Measurements from ENCODE around the gene TAF4.
A peak's percentile ranks its signal among the peaks of the same experiment; 100 is the strongest.

Gene TAF4

DNA sequence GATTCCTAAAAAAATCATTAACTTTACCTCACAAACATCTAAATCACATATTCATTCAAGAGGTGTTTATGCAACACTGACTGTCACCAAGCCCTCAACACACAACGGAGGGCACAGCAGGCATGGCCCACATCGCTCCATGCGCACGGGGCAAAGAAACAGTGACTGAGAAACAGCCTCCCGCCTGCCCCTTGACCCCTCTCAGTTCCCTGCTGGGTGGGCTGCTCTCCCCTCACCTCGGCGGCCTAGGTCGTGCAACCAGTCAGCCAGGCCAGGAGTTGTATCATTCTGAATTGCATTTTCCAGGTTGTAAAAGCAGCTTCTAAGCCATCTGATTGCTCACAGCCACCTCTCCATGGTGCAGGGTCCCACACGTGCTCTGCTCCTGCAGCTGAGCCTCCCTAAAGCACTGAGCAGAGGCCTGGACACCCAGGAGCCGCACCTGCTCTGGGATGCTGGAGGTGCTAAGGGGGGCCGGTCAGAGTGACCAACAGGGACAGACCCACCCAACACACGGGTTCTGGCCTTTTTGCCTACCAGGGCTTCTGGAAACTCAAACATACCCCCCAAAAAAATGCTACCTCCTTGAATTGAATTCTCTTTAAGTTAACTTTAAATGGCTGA is 37.9 kb downstream of the TAF4 start:
- Histone ChIP-seq H2BK15ac (replicated peaks; ENCODE audit: low read depth) (no peak overlapping the region), H4K8ac (ENCODE audit: low read depth, low read length) (no peak overlapping the region), H3K36me3 (ENCODE audit: control insufficient read depth, insufficient read depth, low read length) (no peaks in the 10 kb centered on the region), H3K4me1 (ENCODE audit: control insufficient read depth, low read depth, low read length) (no peaks in the 10 kb centered on the region), H3K56ac (ENCODE audit: low read length) (no peak overlapping the region), H3K9ac (ENCODE audit: low read length) (no peak overlapping the region), H3K23ac (ENCODE audit: low read length) (no peak overlapping the region), H3K4me2 (ENCODE audit: low read length) (no peak overlapping the region), H2BK120ac (ENCODE audit: low read depth, low read length) (no peak overlapping the region), H3K79me2 (ENCODE audit: control insufficient read depth, insufficient read depth, low read length) (peaks cover 87% of the 10 kb centered on the region), H3K27me3 (ENCODE audit: insufficient read depth, low read length, poor library complexity) (no peaks in the 10 kb centered on the region), H3K18ac (ENCODE audit: low read length) (no peak overlapping the region), H2AK5ac (ENCODE audit: low read length) (no peak overlapping the region), H2BK5ac (ENCODE audit: low read length) (no peak overlapping the region), H4K5ac (ENCODE audit: low read length) (no peak overlapping the region), H3K4ac (ENCODE audit: low read depth, low read length) (no peak overlapping the region), H3K79me1 (ENCODE audit: low read length) (peaks cover 44% of the 10 kb centered on the region), H3K4me3 (ENCODE audit: low read length) (no peak overlapping the region), H3K27ac (ENCODE audit: low read depth, low read length) (no peak overlapping the region)
- no CpG with 5 or more reads among the region's 12 CpGs for WGBS (ENCODE audit: extremely low coverage, insufficient coverage, low lambda C conversion rate)
- DNase-seq: no peak

DNA sequence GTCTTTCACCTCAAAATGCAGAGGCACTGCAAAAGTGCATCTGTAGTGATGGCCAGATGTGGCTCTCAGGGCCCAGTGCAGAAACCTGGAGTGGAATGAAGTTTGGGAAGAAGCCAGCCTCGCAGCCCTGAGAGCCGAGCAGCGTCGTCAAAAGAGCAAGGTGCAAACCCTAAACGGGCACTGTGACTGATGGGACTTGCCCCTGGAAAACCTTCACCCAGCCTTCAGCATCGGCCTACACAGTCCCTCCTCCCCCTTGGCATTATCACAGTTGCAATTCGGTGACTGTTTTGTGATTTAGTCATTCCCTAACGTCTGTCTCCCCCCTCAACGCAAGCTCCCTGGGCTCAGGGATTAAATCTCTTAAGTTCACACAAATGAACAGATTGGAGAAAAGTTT is 38.6 kb downstream of the TAF4 start:
- Histone ChIP-seq H2BK15ac (replicated peaks; ENCODE audit: low read depth) (no peak overlapping the region), H2BK120ac (ENCODE audit: low read depth, low read length) (no peak overlapping the region), H3K4me3 (ENCODE audit: low read length) (no peak overlapping the region), H3K27me3 (ENCODE audit: insufficient read depth, low read length, poor library complexity) (no peaks in the 10 kb centered on the region), H2BK5ac (ENCODE audit: low read length) (no peak overlapping the region), H3K23ac (ENCODE audit: low read length) (no peak overlapping the region), H3K4me2 (ENCODE audit: low read length) (no peak overlapping the region), H2AK5ac (ENCODE audit: low read length) (no peak overlapping the region), H3K36me3 (ENCODE audit: control insufficient read depth, insufficient read depth, low read length) (no peaks in the 10 kb centered on the region), H4K5ac (ENCODE audit: low read length) (no peak overlapping the region), H3K4me1 (ENCODE audit: control insufficient read depth, low read depth, low read length) (no peaks in the 10 kb centered on the region), H3K79me2 (ENCODE audit: control insufficient read depth, insufficient read depth, low read length) (peaks cover 89% of the 10 kb centered on the region), H3K56ac (ENCODE audit: low read length) (no peak overlapping the region), H3K18ac (ENCODE audit: low read length) (no peak overlapping the region), H3K79me1 (ENCODE audit: low read length) (peaks cover 48% of the 10 kb centered on the region), H3K9ac (ENCODE audit: low read length) (no peak overlapping the region), H4K8ac (ENCODE audit: low read depth, low read length) (no peak overlapping the region), H3K4ac (ENCODE audit: low read depth, low read length) (no peak overlapping the region), H3K27ac (ENCODE audit: low read depth, low read length) (no peak overlapping the region)
- WGBS (ENCODE audit: extremely low coverage, insufficient coverage, low lambda C conversion rate): no CpG with 5 or more reads among the region's 9 CpGs
- DNase-seq: no peak

DNA sequence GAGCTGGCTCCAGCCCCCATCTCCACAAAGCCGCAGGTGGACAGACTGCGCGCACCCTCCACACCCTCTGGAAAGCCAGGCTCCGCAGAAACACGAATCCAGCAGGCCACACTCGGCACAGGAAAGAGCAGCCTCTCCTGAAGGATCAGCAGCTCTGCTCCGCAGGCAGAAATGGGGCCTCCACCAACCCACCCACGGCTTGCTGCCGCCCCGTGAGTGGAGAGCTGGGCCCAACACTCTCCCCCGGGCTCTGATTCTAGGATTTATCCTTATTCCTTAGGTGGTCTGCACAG is 39.2 kb downstream of the TAF4 start:
- Histone ChIP-seq H3K36me3 (ENCODE audit: control insufficient read depth, insufficient read depth, low read length) (no peaks in the 10 kb centered on the region), H3K4me2 (ENCODE audit: low read length) (no peak overlapping the region), H3K56ac (ENCODE audit: low read length) (peak overlapping the region; percentile 25), H2BK15ac (replicated peaks; ENCODE audit: low read depth) (no peak overlapping the region), H3K79me2 (ENCODE audit: control insufficient read depth, insufficient read depth, low read length) (peaks cover 88% of the 10 kb centered on the region), H3K9ac (ENCODE audit: low read length) (peak overlapping the region; percentile 13), H3K4me1 (ENCODE audit: control insufficient read depth, low read depth, low read length) (no peaks in the 10 kb centered on the region), H3K23ac (ENCODE audit: low read length) (peak overlapping the region; percentile 80), H4K8ac (ENCODE audit: low read depth, low read length) (no peak overlapping the region), H3K79me1 (ENCODE audit: low read length) (peaks cover 47% of the 10 kb centered on the region), H3K4me3 (ENCODE audit: low read length) (no peak overlapping the region), H3K27me3 (ENCODE audit: insufficient read depth, low read length, poor library complexity) (no peaks in the 10 kb centered on the region), H3K18ac (ENCODE audit: low read length) (no peak overlapping the region), H2BK5ac (ENCODE audit: low read length) (no peak overlapping the region), H2AK5ac (ENCODE audit: low read length) (no peak overlapping the region), H2BK120ac (ENCODE audit: low read depth, low read length) (no peak overlapping the region), H3K27ac (ENCODE audit: low read depth, low read length) (no peak overlapping the region), H4K5ac (ENCODE audit: low read length) (no peak overlapping the region), H3K4ac (ENCODE audit: low read depth, low read length) (no peak overlapping the region)
- WGBS (ENCODE audit: extremely low coverage, insufficient coverage, low lambda C conversion rate): no CpG with 5 or more reads among the region's 11 CpGs
- no peak for DNase-seq

GRCh38 chr20:62025832-62026563 is 39.7 kb downstream of the TAF4 start:
- H3K23ac ChIP-seq (ENCODE audit: low read length): peak overlapping the region; percentile 80
- no peak overlapping the region for H2BK120ac ChIP-seq (ENCODE audit: low read depth, low read length)
- no peaks in the 10 kb centered on the region for H3K27me3 ChIP-seq (ENCODE audit: insufficient read depth, low read length, poor library complexity)
- no peaks in the 10 kb centered on the region for H3K4me1 ChIP-seq (ENCODE audit: control insufficient read depth, low read depth, low read length)
- no peak overlapping the region for H3K4me3 ChIP-seq (ENCODE audit: low read length)
- H3K4me2 ChIP-seq (ENCODE audit: low read length): no peak overlapping the region
- H3K79me1 ChIP-seq (ENCODE audit: low read length): peaks cover 43% of the 10 kb centered on the region
- H3K36me3 ChIP-seq (ENCODE audit: control insufficient read depth, insufficient read depth, low read length): no peaks in the 10 kb centered on the region
- no peak overlapping the region for H4K5ac ChIP-seq (ENCODE audit: low read length)
- H2BK15ac ChIP-seq (replicated peaks; ENCODE audit: low read depth): no peak overlapping the region
- peak; percentile 44 for DNase-seq
- H3K56ac ChIP-seq (ENCODE audit: low read length): peak overlapping the region; percentile 25
- H3K18ac ChIP-seq (ENCODE audit: low read length): no peak overlapping the region
- H3K27ac ChIP-seq (ENCODE audit: low read depth, low read length): no peak overlapping the region
- no peak overlapping the region for H4K8ac ChIP-seq (ENCODE audit: low read depth, low read length)
- peak overlapping the region; percentile 13 for H3K9ac ChIP-seq (ENCODE audit: low read length)
- no CpG with 5 or more reads among the region's 22 CpGs for WGBS (ENCODE audit: extremely low coverage, insufficient coverage, low lambda C conversion rate)
- H3K79me2 ChIP-seq (ENCODE audit: control insufficient read depth, insufficient read depth, low read length): peaks cover 88% of the 10 kb centered on the region
- H3K4ac ChIP-seq (ENCODE audit: low read depth, low read length): no peak overlapping the region
- no peak overlapping the region for H2AK5ac ChIP-seq (ENCODE audit: low read length)
- no peak overlapping the region for H2BK5ac ChIP-seq (ENCODE audit: low read length)

DNA sequence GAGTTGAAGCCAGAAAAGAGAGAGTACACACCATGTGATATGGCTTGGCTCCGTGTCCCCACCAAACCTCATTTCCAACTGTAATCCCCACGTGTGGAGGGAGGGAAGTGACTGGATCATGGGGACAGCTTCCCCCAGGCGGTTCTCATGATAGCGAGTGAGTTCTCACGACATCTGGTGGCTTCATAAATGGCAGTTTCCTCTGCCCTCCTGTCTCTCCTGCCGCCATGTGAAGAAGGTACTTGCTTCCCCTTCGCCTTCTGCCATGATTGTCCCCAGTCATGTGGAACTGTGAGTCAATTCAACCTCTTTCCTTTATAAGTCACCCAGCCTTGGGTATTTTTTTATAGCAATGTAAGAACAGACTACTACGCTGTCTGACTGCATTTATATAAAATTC is 40.3 kb downstream of the TAF4 start:
- Histone ChIP-seq H3K4me2 (ENCODE audit: low read length) (no peak overlapping the region), H3K56ac (ENCODE audit: low read length) (no peak overlapping the region), H2AK5ac (ENCODE audit: low read length) (no peak overlapping the region)

GRCh38 chr20:62023935-62024334 is 41.7 kb downstream of the TAF4 start:
- Histone ChIP-seq H4K5ac (ENCODE audit: low read length) (no peak overlapping the region), H3K4ac (ENCODE audit: low read depth, low read length) (no peak overlapping the region), H3K4me3 (ENCODE audit: low read length) (no peak overlapping the region), H3K23ac (ENCODE audit: low read length) (no peak overlapping the region), H3K4me1 (ENCODE audit: control insufficient read depth, low read depth, low read length) (no peaks in the 10 kb centered on the region), H2BK5ac (ENCODE audit: low read length) (no peak overlapping the region), H2BK15ac (replicated peaks; ENCODE audit: low read depth) (no peak overlapping the region), H3K36me3 (ENCODE audit: control insufficient read depth, insufficient read depth, low read length) (no peaks in the 10 kb centered on the region), H3K9ac (ENCODE audit: low read length) (no peak overlapping the region), H3K79me1 (ENCODE audit: low read length) (peaks cover 44% of the 10 kb centered on the region), H3K27me3 (ENCODE audit: insufficient read depth, low read length, poor library complexity) (no peaks in the 10 kb centered on the region), H3K56ac (ENCODE audit: low read length) (no peak overlapping the region), H4K8ac (ENCODE audit: low read depth, low read length) (no peak overlapping the region), H3K4me2 (ENCODE audit: low read length) (no peak overlapping the region), H3K18ac (ENCODE audit: low read length) (no peak overlapping the region), H2BK120ac (ENCODE audit: low read depth, low read length) (no peak overlapping the region), H3K27ac (ENCODE audit: low read depth, low read length) (no peak overlapping the region), H2AK5ac (ENCODE audit: low read length) (no peak overlapping the region), H3K79me2 (ENCODE audit: control insufficient read depth, insufficient read depth, low read length) (peaks cover 91% of the 10 kb centered on the region)
- no CpG with 5 or more reads among the region's 11 CpGs for WGBS (ENCODE audit: extremely low coverage, insufficient coverage, low lambda C conversion rate)
- DNase-seq: no peak

More for the DNA sequence above, 40.3 kb downstream of the TAF4 start:
- no peak overlapping the region for H3K27ac ChIP-seq (ENCODE audit: low read depth, low read length)
- H3K4ac ChIP-seq (ENCODE audit: low read depth, low read length): no peak overlapping the region
- H4K5ac ChIP-seq (ENCODE audit: low read length): no peak overlapping the region
- H2BK15ac ChIP-seq (replicated peaks; ENCODE audit: low read depth): no peak overlapping the region
- no peak overlapping the region for H3K18ac ChIP-seq (ENCODE audit: low read length)
- no peak overlapping the region for H3K9ac ChIP-seq (ENCODE audit: low read length)
- H3K27me3 ChIP-seq (ENCODE audit: insufficient read depth, low read length, poor library complexity): no peaks in the 10 kb centered on the region
- H3K79me2 ChIP-seq (ENCODE audit: control insufficient read depth, insufficient read depth, low read length): peaks cover 89% of the 10 kb centered on the region
- H3K4me1 ChIP-seq (ENCODE audit: control insufficient read depth, low read depth, low read length): no peaks in the 10 kb centered on the region
- H3K36me3 ChIP-seq (ENCODE audit: control insufficient read depth, insufficient read depth, low read length): no peaks in the 10 kb centered on the region
- H2BK120ac ChIP-seq (ENCODE audit: low read depth, low read length): no peak overlapping the region
- H3K4me3 ChIP-seq (ENCODE audit: low read length): no peak overlapping the region
- peaks cover 45% of the 10 kb centered on the region for H3K79me1 ChIP-seq (ENCODE audit: low read length)
- no CpG with 5 or more reads among the region's 8 CpGs for WGBS (ENCODE audit: extremely low coverage, insufficient coverage, low lambda C conversion rate)
- DNase-seq: no peak
- H3K23ac ChIP-seq (ENCODE audit: low read length): no peak overlapping the region
- no peak overlapping the region for H4K8ac ChIP-seq (ENCODE audit: low read depth, low read length)
- H2BK5ac ChIP-seq (ENCODE audit: low read length): no peak overlapping the region
